Colonic mucosa (tissue), 4 donors: ENCODE results near the gene TAF11L14. TPM values are rescaled to one million over a fixed set of nuclear protein-coding genes. Genes with fewer than 3 reads are reported as not detected.
"Not testable (repeated sequence)": the region's sequence is repeated elsewhere in the genome, so short reads cannot be mapped to it uniquely, and the experiment has no call there.

Source experiments
- DNase-seq: peaks from one replicate; pipeline ENCODE4 v3.0.0-alpha.2; 2020
- H3K27ac ChIP-seq: fragments of 200-600 bp; one replicate; pipeline ENCODE4 v1.8.0; 2021
- H3K27me3 ChIP-seq: fragments of 200-600 bp; one replicate; pipeline ENCODE4 v1.8.0; 2021
- H3K36me3 ChIP-seq: fragments of 200-600 bp; one replicate; pipeline ENCODE4 v1.8.0; 2021
- H3K4me1 ChIP-seq: fragments of 200-600 bp; one replicate; pipeline ENCODE4 v1.8.0; 2021; ENCODE audit warnings: mild to moderate bottlenecking
- H3K4me3 ChIP-seq: fragments of 200-600 bp; one replicate; pipeline ENCODE4 v1.8.0; 2021
- H3K9ac ChIP-seq, 2 donors: one replicate each; pipeline ENCODE4 v1.7.0; 2013; ENCODE audit warnings: control low read depth in 2 of 2, low read depth in 2 of 2, low read length in 2 of 2
- H3K9me3 ChIP-seq: fragments of 200-600 bp; one replicate; pipeline ENCODE4 v1.8.0; 2021
- intact Hi-C: fragments of 100-400 bp; cut with DNase I; formaldehyde crosslinking; loops from one replicate; pipeline ENCODE4 v1.14.1; 2022
- total RNA-seq, 2 donors: library from RNA; stranded (reverse); fragmentation: NEBNext Ultra II Directional in 1 of 2; extraction: Animal tissue kit (Norgen Biotek cat#: 25700) in 1 of 2; gene quantifications; one replicate each; pipeline ENCODE4 v1.2.1, GENCODE V29; 2021
- TF ChIP-seq, protein P1 (sequence below): fragments of 200-600 bp; IDR thresholded peaks from one replicate; pipeline ENCODE4 v1.8.0; 2022; ENCODE audit warnings: antibody characterized with exemption, mild to moderate bottlenecking
- donor health status: healthy.
- donor health status: DM: no; HTN: no; CAD: no.
- donor health status: DM: no; HTN: no; CAD: no.

The TAF11L14 gene
- total RNA-seq = not detected

GRCh38 chr5:17634160-17634559 is at the start of gene TAF11L14:
TSS of gene TAF11L14 (plus strand) at chr5:17634460.
- Histone ChIP-seq H3K4me3 (no peak within 1 kb of the TSS), H3K36me3 (no peaks in the 10 kb centered on the region), H3K9ac (no peak within 1 kb of the TSS), H3K9me3 (no peaks in the 10 kb centered on the region), H3K27ac (no peak within 1 kb of the TSS), H3K4me1 (no peaks in the 10 kb centered on the region), H3K27me3 (no peaks in the 10 kb centered on the region)
- TF ChIP-seq, protein P1, sequence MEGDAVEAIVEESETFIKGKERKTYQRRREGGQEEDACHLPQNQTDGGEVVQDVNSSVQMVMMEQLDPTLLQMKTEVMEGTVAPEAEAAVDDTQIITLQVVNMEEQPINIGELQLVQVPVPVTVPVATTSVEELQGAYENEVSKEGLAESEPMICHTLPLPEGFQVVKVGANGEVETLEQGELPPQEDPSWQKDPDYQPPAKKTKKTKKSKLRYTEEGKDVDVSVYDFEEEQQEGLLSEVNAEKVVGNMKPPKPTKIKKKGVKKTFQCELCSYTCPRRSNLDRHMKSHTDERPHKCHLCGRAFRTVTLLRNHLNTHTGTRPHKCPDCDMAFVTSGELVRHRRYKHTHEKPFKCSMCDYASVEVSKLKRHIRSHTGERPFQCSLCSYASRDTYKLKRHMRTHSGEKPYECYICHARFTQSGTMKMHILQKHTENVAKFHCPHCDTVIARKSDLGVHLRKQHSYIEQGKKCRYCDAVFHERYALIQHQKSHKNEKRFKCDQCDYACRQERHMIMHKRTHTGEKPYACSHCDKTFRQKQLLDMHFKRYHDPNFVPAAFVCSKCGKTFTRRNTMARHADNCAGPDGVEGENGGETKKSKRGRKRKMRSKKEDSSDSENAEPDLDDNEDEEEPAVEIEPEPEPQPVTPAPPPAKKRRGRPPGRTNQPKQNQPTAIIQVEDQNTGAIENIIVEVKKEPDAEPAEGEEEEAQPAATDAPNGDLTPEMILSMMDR = no peak
- intact Hi-C loops = no loop called here
- DNase-seq = no peak

GRCh38 chr5:17585658-17586057 is 48.6 kb upstream of the TAF11L14 start, which contains the start of gene TAF11L7:
TSS of gene TAF11L7 (minus strand) at chr5:17585758.
- DNase-seq, H3K4me1 ChIP-seq: not testable (repeated sequence)

DNA sequence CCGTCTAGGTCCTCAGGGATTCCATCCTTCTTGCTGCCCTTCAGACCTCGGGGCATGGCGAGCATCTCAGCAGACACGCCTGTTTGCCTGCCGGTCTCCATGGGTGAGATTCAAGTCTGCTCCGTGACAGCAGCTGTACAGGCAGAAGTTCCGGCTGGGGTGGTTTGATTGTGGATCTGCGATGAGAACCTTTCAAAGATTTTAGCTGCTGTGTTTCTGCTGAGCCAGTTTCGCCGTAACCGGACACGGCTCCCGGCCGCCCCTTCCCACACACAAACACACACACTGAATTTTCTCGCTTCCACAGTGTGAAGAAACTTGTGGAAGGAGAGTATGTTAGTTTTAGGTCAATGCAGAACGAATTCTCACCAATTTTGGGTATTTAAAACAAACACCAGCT is 43.4 kb upstream of the TAF11L14 start, which contains the start of gene TAF11L8:
Gene TAF11L8 (minus strand): TSS at position 101 of the 400 bp plus-strand sequence.
- H3K27ac ChIP-seq, H3K36me3 ChIP-seq, DNase-seq, H3K9me3 ChIP-seq, H3K4me3 ChIP-seq, H3K4me1 ChIP-seq, H3K9ac ChIP-seq, H3K27me3 ChIP-seq, intact Hi-C loops: not testable (repeated sequence)

More at GRCh38 chr5:17585658-17586057, 48.6 kb upstream of the TAF11L14 start, which contains the start of gene TAF11L7:
- H3K27me3 ChIP-seq, H3K36me3 ChIP-seq, H3K9me3 ChIP-seq, intact Hi-C loops, H3K27ac ChIP-seq, H3K9ac ChIP-seq, H3K4me3 ChIP-seq: not testable (repeated sequence)

- H3K4me1 ChIP-seq, DNase-seq, intact Hi-C loops, H3K9ac ChIP-seq, H3K27ac ChIP-seq, H3K4me3 ChIP-seq, H3K9me3 ChIP-seq, H3K27me3 ChIP-seq, H3K36me3 ChIP-seq: not testable (repeated sequence)
Observed at GRCh38 chr5:17594255-17594654, 40.0 kb upstream of the TAF11L14 start, which contains the start of gene TAF11L9. TSS of gene TAF11L9 (minus strand) at chr5:17594394.

DNA sequence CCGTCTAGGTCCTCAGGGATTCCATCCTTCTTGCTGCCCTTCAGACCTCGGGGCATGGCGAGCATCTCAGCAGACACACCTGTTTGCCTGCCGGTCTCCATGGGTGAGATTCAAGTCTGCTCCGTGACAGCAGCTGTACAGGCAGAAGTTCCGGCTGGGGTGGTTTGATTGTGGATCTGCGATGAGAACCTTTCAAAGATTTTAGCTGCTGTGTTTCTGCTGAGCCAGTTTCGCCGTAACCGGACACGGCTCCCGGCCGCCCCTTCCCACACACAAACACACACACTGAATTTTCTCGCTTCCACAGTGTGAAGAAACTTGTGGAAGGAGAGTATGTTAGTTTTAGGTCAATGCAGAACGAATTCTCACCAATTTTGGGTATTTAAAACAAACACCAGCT is 36.5 kb upstream of the TAF11L14 start, which contains the start of gene TAF11L10:
Gene TAF11L10 (minus strand): TSS at position 101 of the 400 bp plus-strand sequence.
- H3K27me3 ChIP-seq, DNase-seq, H3K9me3 ChIP-seq, intact Hi-C loops, H3K4me3 ChIP-seq, H3K9ac ChIP-seq, H3K36me3 ChIP-seq, H3K27ac ChIP-seq, H3K4me1 ChIP-seq: not testable (repeated sequence)

DNA sequence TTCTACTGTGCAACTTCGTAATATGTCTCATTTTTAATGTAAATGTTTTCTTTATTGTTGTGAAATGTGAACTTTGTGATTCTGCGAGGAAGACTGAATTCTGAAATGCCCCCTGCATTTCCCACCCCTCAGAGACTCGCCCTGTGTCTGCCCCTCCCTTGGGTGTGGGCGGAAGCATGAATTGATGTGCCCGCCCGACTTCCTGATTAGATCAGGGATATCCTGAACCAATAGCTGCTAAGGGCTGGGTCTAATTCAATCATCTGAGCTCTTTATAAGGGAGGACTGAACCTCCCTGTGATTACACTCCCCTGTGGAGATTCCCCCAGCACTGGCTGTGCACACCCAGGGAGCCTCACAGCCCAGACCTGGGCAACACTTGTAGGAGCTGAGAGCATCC is 30.4 kb upstream of the TAF11L14 start, which contains the start of gene TAF11L11:
Gene TAF11L11 (plus strand): TSS at position 304 of the 400 bp plus-strand sequence.
- H3K36me3 ChIP-seq, H3K27me3 ChIP-seq, H3K27ac ChIP-seq, H3K9me3 ChIP-seq, H3K4me3 ChIP-seq, H3K4me1 ChIP-seq, intact Hi-C loops, H3K9ac ChIP-seq, DNase-seq: not testable (repeated sequence)

DNA sequence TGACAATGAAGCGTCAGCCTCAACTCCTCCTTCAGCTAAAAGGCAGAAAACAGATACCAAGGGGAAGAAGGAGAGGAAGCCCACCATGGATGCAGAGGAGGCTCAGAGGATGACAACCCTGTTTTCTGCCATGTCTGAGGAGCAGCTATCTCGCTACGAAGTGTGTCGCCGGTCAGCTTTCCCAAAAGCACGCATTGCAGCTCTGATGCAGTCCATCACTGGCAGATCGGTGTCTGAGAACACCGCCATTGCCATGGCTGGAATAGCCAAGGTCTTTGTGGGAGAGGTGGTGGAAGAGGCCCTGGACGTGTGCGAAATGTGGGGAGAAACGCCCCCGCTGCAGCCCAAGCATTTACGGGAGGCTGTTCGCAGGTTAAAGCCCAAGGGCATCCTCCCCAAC is 29.3 kb upstream of the TAF11L14 start:
- no peak overlapping the region for H3K9ac ChIP-seq
- intact Hi-C loops = no loop called here
- TF ChIP-seq, protein P1 = no peak
- no peaks in the 10 kb centered on the region for H3K4me1 ChIP-seq
- DNase-seq = no peak
- H3K4me3 ChIP-seq = no peak overlapping the region
- no peaks in the 10 kb centered on the region for H3K9me3 ChIP-seq
- H3K36me3 ChIP-seq = no peaks in the 10 kb centered on the region
- H3K27ac ChIP-seq = no peak overlapping the region
- no peaks in the 10 kb centered on the region for H3K27me3 ChIP-seq

DNA sequence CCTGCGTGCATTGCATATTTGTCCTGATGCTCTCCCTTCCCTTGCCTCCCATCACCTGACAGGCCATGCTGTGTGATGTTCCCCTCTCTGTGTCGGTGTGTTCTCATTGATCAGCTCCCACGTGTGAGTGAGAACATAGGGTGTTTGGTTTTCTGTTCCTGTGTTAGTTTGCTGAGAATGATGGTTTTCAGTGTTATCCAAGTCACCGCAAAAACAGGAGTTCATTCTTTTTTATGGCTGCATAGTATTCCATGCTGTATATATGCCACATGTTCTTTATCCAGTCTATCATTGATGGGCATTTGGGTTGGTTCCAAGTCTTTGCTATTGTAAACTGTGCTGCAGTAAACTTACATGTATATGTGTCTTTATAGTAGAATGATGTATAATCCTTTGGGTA is 26.8 kb upstream of the TAF11L14 start:
- H3K9me3 ChIP-seq, H3K9ac ChIP-seq, H3K27ac ChIP-seq, H3K4me3 ChIP-seq, H3K36me3 ChIP-seq, intact Hi-C loops, H3K27me3 ChIP-seq, H3K4me1 ChIP-seq, DNase-seq: not testable (repeated sequence)

DNA sequence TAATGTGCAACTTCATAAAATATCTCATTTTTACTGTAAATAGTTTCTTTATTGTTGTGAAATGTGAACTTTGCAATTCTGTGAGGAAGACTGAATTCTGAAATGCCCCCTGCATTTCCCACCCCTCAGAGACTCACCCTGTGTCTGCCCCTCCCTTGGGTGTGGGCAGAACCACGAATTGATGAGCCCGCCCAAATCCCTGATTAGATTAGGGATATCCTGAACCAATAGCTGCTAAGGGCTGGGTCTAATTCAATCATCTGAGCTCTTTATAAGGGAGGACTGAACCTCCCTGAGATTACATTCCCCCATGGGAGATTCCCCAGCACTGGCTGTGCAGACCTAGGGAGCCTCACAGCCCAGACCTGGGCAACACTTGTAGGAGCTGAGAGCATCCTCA is 24.2 kb upstream of the TAF11L14 start, which contains the start of gene TAF11L12:
Gene TAF11L12 (plus strand): TSS at position 301 of the 400 bp plus-strand sequence.
- H3K36me3 ChIP-seq, intact Hi-C loops, H3K9ac ChIP-seq, DNase-seq, H3K9me3 ChIP-seq, H3K27me3 ChIP-seq, H3K4me3 ChIP-seq, H3K27ac ChIP-seq, H3K4me1 ChIP-seq: not testable (repeated sequence)
